HUDEP-2 (cell line): ENCODE results near the gene SH3RF3.
"Not testable (repeated sequence)": the region's sequence is repeated elsewhere in the genome, so short reads cannot be mapped to it uniquely, and the experiment has no call there.

ENCODE experiments used
- DNase-seq, 76 experiments: peaks; one replicate each; lab custom pipeline; 2025; ENCODE audit not compliant: unreplicated experiment in 76 of 76; lab: John Stamatoyannopoulos, UW

SH3RF3 gene

GRCh38 chr2:109117181-109117580, 11.8 kb upstream of the SH3RF3 start:
- not testable (repeated sequence) for DNase-seq

GRCh38 chr2:109117780-109118179, 11.2 kb upstream of the SH3RF3 start:
- DNase-seq: no peak

- no peak for DNase-seq
These were observed 10.7 kb upstream of the SH3RF3 start for GRCh38 chr2:109118321-109118720.

- DNase-seq: no peak
These were observed 8.8 kb upstream of the SH3RF3 start for GRCh38 chr2:109120166-109120565.

GRCh38 chr2:109120686-109121085, 8.3 kb upstream of the SH3RF3 start:
- DNase-seq: not testable (repeated sequence)

GRCh38 chr2:109123586-109124201, 5.3 kb upstream of the SH3RF3 start:
- no peak for DNase-seq

GRCh38 chr2:109124982-109125592, 3.9 kb upstream of the SH3RF3 start:
- no peak for DNase-seq

GRCh38 chr2:109125593-109126500, 3.2 kb upstream of the SH3RF3 start:
- DNase-seq: no peak

GRCh38 chr2:109126501-109126860, 2.5 kb upstream of the SH3RF3 start:
- no peak for DNase-seq

GRCh38 chr2:109127556-109127955, 1.4 kb upstream of the SH3RF3 start:
- DNase-seq: no peak

- DNase-seq: peak in 9 of 76 experiments; percentile 1 to 21 (median 9)
These were observed 873 bp upstream of the SH3RF3 start for GRCh38 chr2:109128048-109128615.

- DNase-seq: no peak
These were observed 433 bp downstream of the SH3RF3 start for GRCh38 chr2:109129356-109129920.

- DNase-seq: no peak
These were observed 1.1 kb downstream of the SH3RF3 start for GRCh38 chr2:109129921-109130722.

- DNase-seq: no peak
These were observed 1.7 kb downstream of the SH3RF3 start for GRCh38 chr2:109130723-109130995.

GRCh38 chr2:109131777-109132176, 2.8 kb downstream of the SH3RF3 start:
- no peak for DNase-seq

- DNase-seq: no peak
These were observed 3.6 kb downstream of the SH3RF3 start for GRCh38 chr2:109132626-109133025.

GRCh38 chr2:109133746-109134145, 4.7 kb downstream of the SH3RF3 start:
- DNase-seq: no peak

GRCh38 chr2:109134741-109135358, 5.8 kb downstream of the SH3RF3 start:
- no peak for DNase-seq

- no peak for DNase-seq
These were observed 6.6 kb downstream of the SH3RF3 start for GRCh38 chr2:109135359-109136197.
